Left ventricle myocardium inferior (tissue), 1 donor: ENCODE results near the gene RPS6KB2. TPM values are rescaled to one million over a fixed set of nuclear protein-coding genes. Genes with fewer than 3 reads are reported as not detected.

Source experiments
- DNase-seq: peaks from one replicate; pipeline ENCODE4 v3.0.0-alpha.2; 2020
- H3K27ac ChIP-seq: fragments of 200-600 bp; replicated peaks from 2 replicates; pipeline ENCODE4 v1.8.0; 2021
- H3K27me3 ChIP-seq: fragments of 200-600 bp; 2 replicates; pipeline ENCODE4 v1.8.0; 2021; ENCODE audit warnings: low read depth
- H3K36me3 ChIP-seq: fragments of 200-600 bp; 2 replicates; pipeline ENCODE4 v1.8.0; 2021
- H3K4me1 ChIP-seq: fragments of 200-600 bp; 2 replicates; pipeline ENCODE4 v1.8.0; 2021
- H3K4me3 ChIP-seq: fragments of 200-600 bp; 2 replicates; pipeline ENCODE4 v1.8.0; 2021; ENCODE audit warnings: mild to moderate bottlenecking, moderate library complexity
- H3K9me3 ChIP-seq: fragments of 200-600 bp; replicated peaks from 2 replicates; pipeline ENCODE4 v1.8.0; 2021
- CTCF ChIP-seq: fragments of 200-600 bp; IDR thresholded peaks from 2 replicates; pipeline ENCODE4 v1.8.0; 2021; ENCODE audit warnings: antibody characterized with exemption, mild to moderate bottlenecking, borderline replicate concordance
- intact Hi-C: fragments of 100-400 bp; cut with micrococcal nuclease; formaldehyde crosslinking; loops from one replicate; pipeline ENCODE4 v1.11.0; 2022
- total RNA-seq: library from RNA; stranded (reverse); fragmentation: NEBNext Ultra II Directional; extraction: Animal tissue kit (Norgen Biotek cat#: 25700); gene quantifications from one replicate; pipeline ENCODE4 v1.2.1, GENCODE V29; 2021
- donor health status: DM: no; HTN: yes; CAD: no; lungs with severe emphysema.

RPS6KB2 gene
- total RNA-seq, 1 donor from 2014 or later: 21.3 TPM

GRCh38 chr11:67442504-67443404 is 14.5 kb downstream of the RPS6KB2 start:
- H3K36me3 ChIP-seq: peaks cover 21% of the 10 kb centered on the region
- DNase-seq: no peak
- no peak for TF ChIP-seq CTCF
- H3K27ac ChIP-seq: peak overlapping the region; percentile 94
- no peaks in the 10 kb centered on the region for H3K9me3 ChIP-seq
- H3K4me3 ChIP-seq: peak overlapping the region; percentile 95
- peaks cover 55% of the 10 kb centered on the region for H3K4me1 ChIP-seq
- intact Hi-C loops: no loop called here
- H3K27me3 ChIP-seq: no peaks in the 10 kb centered on the region

GRCh38 chr11:67445515-67445914 is 17.2 kb downstream of the RPS6KB2 start:
- no peak overlapping the region for H3K4me3 ChIP-seq
- TF ChIP-seq CTCF: no peak
- no peak overlapping the region for H3K27ac ChIP-seq
- H3K9me3 ChIP-seq: no peaks in the 10 kb centered on the region
- no peaks in the 10 kb centered on the region for H3K27me3 ChIP-seq
- DNase-seq: no peak
- intact Hi-C loops: no loop called here
- peaks cover 39% of the 10 kb centered on the region for H3K4me1 ChIP-seq
- peaks cover 13% of the 10 kb centered on the region for H3K36me3 ChIP-seq

- no peak overlapping the region for H3K27ac ChIP-seq
- peaks cover 22% of the 10 kb centered on the region for H3K4me1 ChIP-seq
- intact Hi-C loops: no loop called here
- H3K27me3 ChIP-seq: no peaks in the 10 kb centered on the region
- H3K36me3 ChIP-seq: no peaks in the 10 kb centered on the region
- TF ChIP-seq CTCF: no peak
- no peaks in the 10 kb centered on the region for H3K9me3 ChIP-seq
- no peak overlapping the region for H3K4me3 ChIP-seq
- DNase-seq: no peak
These were observed 19.9 kb downstream of the RPS6KB2 start for GRCh38 chr11:67448220-67448609.

GRCh38 chr11:67449116-67449844 is 21.0 kb downstream of the RPS6KB2 start:
- H3K4me3 ChIP-seq: no peak overlapping the region
- intact Hi-C loops: no loop called here
- no peaks in the 10 kb centered on the region for H3K27me3 ChIP-seq
- no peak for TF ChIP-seq CTCF
- H3K9me3 ChIP-seq: no peaks in the 10 kb centered on the region
- peaks cover 14% of the 10 kb centered on the region for H3K4me1 ChIP-seq
- no peak for DNase-seq
- no peak overlapping the region for H3K27ac ChIP-seq
- no peaks in the 10 kb centered on the region for H3K36me3 ChIP-seq

- intact Hi-C loops: no loop called here
- TF ChIP-seq CTCF: no peak
- no peak for DNase-seq
These were observed 22.7 kb downstream of the RPS6KB2 start for GRCh38 chr11:67450796-67451657.

More at GRCh38 chr11:67450796-67451657, 22.7 kb downstream of the RPS6KB2 start:
- no peaks in the 10 kb centered on the region for H3K27me3 ChIP-seq
- H3K36me3 ChIP-seq: no peaks in the 10 kb centered on the region
- no peak overlapping the region for H3K4me3 ChIP-seq
- H3K4me1 ChIP-seq: peaks cover 9% of the 10 kb centered on the region
- H3K9me3 ChIP-seq: no peaks in the 10 kb centered on the region
- H3K27ac ChIP-seq: no peak overlapping the region
